Fibroblast of skin of left quadriceps (primary cell): ENCODE measurements around the gene MSL2.
"Not testable (repeated sequence)": the region's sequence is repeated elsewhere in the genome, so short reads cannot be mapped to it uniquely, and the experiment has no call there.

Experiments used
- DNase-seq, 2 experiments: peaks; one replicate each; pipeline ENCODE4 v3.0.0-alpha.2; 2013; ENCODE audit warnings: low read depth in 2 of 2

Gene MSL2, protein sequence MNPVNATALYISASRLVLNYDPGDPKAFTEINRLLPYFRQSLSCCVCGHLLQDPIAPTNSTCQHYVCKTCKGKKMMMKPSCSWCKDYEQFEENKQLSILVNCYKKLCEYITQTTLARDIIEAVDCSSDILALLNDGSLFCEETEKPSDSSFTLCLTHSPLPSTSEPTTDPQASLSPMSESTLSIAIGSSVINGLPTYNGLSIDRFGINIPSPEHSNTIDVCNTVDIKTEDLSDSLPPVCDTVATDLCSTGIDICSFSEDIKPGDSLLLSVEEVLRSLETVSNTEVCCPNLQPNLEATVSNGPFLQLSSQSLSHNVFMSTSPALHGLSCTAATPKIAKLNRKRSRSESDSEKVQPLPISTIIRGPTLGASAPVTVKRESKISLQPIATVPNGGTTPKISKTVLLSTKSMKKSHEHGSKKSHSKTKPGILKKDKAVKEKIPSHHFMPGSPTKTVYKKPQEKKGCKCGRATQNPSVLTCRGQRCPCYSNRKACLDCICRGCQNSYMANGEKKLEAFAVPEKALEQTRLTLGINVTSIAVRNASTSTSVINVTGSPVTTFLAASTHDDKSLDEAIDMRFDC

DNA sequence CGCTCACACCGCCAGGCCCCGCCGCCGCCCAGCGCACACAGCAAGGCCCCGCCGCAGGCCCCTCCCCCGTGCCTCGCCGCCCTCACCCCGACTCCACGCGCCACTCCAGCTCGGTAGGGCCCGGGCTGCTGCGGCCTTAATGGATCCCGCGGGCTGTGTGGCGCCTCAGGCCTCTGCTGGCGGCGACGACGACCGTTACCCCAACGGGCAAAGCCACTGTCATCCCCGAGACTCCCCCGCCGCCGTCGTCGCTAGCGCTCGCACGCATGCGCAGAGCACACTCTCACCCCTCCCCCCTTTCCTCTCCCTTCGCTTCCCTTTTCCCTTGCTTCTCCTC is at the start of gene MSL2:
TSS of gene MSL2 (minus strand) at position 272 of the 337 bp plus-strand sequence. CDS start 1,222 bp downstream, outside the sequence.
- DNase-seq = no peak

DNA sequence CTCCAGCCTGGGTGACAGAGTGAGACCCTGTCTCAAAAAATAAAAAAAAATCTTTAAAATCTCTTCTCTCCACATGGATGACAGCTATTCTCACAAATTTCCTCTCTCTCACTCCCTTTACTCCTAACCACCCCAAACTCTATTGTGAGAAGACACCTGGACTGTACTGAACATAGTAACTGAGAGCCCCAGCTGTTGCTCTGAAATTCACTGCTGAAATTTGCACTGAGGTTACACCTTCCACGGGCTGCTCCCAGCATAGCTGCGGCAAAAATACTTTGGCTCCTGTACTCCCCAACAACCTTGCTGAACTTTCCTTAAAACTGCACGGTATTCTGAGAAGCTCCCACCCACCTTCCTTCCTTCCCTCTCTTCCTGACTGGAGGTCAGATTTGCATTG is 49.6 kb upstream of the MSL2 start:
- no peak for DNase-seq

DNA sequence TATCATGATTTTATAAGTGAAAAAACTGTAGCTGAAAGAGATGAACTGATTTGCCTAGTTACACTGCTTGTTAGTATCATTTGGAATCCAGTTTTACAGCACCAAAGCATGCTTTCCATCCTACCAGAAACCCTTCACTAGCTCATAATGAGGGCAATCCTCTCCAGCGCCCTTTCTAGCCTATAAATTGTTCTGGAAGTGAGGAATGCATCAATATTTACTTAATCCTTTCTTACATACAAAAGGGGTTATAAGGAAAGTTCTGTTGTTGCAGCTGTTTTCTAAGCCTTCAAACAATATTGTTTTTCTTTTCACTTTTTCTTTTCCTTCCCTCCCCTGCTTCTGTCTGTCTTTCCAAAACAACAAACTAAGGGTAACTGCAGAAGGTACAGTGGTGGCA is 43.0 kb upstream of the MSL2 start:
- DNase-seq = no peak

DNA sequence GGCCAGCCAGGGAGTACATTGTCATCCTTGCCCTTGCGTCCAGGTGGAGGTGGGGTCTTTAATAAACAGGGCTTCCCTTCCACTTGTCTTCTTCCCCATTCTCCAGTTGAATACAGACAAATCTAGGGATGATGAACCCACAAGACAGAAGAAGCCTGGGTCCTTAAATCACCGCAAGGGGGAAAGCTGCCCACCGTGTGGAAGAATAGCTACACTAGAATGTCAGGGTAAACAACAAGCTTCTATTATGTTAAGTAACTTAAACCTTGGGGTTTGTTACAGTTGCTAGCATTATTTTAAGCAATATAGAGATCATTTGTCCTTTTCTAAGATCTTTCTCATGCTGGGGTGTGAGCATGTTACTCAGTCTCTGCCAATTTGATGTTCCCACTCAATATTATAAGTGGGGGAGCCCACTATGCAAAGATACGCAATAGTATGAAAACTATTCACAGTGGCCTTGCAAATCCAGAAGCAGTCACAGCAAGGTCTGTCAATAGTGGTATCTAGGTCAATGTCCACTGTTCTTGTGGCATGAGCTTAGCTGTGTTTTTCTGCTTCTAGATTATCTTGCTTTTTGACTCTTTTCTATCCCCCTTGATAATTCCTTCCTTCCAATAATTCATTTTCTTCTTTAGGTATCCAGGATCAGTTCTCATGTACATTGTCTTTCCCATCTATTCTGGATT is 42.0 kb upstream of the MSL2 start:
- DNase-seq = no peak

DNA sequence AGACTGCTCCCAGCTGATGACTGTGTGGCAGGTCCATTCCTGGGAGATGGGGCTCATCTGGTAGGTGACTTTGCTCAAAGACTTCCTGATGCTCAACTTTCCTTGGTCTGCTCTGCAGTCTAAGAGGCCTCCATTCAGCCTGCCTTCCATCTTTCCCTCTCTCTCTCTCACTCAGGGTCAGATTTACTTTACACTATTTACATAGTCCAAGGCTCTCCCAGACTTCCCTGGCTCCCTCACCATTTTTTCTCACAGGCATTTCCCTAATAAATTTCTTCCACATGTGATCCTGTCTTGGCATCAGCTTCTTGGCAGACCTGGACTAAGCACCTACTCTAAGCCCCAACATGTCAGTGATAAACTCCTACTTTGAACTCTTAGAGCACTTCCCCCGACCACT is 41.0 kb upstream of the MSL2 start:
- DNase-seq = no peak

DNA sequence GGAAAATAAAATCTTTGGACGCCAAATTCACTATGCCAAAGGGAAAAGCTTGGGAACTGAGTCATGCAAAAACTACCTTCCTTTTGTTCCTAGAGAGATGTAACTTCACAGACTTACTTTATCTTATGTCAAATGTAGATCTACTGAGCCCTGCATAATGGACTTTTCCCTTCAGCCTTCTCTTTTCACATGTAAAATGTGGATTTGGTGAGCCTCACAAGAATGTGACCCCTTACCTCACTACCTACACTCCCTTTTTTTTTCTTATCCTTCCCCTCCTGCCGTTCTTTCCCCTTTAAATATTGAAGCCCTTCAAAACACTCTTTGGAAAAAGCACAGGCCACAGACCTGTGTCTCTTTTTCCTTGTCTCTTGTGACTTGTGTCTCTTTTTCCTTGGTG is 40.0 kb upstream of the MSL2 start:
- no peak for DNase-seq

DNA sequence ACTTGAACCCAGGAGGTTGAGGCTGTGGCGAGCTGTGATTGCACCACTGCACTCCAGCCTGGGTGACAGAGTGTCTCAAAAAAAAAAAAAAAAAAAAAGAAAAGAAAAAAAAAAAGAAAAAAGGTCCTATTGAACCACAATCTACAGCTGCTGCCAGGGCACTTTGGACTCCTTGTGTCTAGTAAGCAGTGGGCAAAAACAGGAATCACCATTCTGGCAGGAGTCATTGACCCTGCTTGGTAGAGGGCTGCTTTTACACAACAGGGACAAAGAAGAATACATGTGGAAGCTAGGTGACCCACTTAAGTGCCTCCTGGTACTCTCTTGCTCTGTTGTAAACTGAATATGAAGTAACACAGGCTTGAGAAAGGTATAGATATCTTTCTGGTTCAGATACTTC is 39.4 kb upstream of the MSL2 start:
- no peak for DNase-seq

DNA sequence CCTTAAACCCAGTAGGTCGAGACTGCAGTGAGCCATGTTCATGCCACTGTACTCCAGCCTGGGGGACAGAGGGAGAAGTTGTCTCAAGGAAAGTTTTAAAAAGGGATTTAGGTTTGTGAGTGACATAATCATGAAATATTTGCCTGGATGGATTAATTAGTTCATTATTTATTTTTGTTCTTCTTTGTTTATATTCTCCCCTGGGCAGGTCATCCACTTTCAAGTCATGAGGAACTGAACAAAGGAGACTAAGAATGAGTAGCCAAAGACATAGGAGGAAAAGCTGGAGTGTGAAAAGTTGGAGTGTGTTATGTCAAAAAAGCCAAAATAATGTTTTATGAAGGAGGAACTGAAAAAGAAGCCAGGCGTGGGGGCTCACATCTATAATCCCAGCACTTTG is 36.3 kb upstream of the MSL2 start:
- no peak for DNase-seq

DNA sequence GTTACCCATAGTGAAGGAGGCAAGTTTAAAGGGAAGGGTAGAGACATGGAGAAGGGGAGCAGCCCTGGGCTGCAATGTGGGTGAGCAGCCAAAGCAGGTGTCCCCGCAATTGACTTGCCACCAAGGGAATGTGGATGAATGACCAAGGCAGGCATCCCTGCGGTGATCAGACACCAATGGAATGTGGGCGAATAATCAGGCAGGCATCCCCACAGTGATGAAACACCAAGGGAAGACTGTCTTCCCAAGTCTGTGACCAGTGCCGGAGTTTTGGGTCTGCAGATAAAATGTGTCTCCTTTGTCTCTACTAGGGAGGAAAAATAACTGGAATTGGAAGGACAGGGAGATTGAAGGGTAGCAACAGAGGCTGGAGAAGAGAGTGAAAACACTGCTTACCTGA is 26.6 kb upstream of the MSL2 start:
- not testable (repeated sequence) for DNase-seq

DNA sequence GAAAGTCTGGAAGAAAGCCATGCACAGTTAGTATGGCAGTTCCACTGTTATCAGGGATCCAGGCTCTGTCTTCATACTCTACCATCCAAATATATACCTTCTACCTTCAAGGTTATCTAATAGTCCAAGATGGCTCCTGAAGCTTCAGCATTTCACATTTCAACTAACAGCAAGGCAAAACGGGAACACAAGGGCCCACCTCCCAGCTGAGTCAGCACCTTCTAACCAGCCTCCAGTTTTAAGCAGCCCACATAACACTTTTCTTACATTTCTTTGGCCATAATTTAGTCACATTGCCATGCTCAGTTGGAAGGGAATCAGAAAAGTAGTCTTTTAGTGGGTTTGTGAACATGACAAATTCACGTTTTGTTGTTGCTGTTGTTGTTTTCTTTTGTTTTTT is 15.4 kb upstream of the MSL2 start:
- no peak for DNase-seq

DNA sequence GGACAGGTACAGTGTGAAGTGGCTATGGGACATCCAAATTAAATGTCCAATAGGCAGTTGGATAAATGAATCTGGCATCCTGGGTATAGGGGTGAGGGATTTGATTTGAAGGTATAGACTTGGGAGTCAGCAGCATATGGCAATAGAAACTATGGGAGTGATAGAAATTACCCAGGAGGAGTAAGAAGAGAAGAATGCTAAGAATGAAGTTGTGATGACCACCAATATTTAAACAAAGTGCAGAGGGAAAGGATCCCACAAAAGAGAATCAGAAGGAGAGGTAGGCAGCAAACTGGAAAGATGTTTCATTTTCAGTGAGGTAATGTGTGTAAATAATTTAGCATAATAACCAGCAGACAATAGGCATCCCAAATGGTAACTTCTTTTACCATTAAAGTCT is 13.8 kb upstream of the MSL2 start:
- peak; percentile 45 to 46 for DNase-seq

DNA sequence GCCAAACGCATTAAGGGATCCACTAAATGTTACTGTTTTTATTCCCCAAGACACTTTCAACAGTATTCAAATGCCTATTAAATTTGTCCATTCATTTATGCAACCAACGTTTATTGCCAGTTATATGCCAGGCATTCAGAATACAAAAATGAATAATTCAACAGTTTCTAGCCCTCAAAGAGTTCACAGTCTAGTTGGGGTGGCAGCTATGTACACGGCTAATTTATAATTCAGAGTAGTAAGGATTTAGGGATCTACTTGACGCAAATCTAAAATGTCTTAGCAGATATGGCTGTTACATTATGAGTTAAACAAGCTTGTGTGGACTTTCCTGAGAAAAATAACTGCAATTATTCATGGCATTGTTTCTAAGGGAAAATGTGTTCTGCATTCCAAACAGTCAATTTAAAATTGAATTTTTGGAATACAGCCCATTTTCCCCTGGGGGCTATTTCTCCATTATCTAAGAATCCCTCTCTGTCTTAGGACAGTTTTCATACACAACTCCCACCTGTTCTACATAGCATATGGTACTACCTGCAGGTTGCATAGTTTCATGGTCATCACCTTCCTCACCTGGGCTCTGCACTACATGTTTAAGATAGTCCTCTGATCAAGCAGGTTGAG is 11.5 kb upstream of the MSL2 start:
- no peak for DNase-seq

DNA sequence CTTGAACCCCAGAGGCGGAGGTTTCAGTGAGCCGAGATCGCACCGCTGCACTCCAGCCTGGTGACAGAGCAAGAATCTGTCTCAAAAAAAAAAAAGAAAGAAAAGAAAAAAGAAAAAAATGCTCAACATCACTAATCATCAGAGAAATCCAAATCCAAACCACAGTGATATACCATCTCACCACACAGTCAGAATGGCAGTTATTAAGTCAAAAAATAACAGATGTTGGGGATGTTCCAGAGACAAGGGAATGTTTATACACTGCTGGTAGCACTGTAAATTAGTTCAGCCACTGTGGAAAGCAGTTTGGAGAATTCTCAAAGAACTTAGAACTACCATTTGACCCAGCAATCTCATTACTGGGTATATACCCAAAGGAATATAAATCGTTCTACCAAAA is 3.1 kb upstream of the MSL2 start:
- peak; percentile 42 to 49 for DNase-seq

DNA sequence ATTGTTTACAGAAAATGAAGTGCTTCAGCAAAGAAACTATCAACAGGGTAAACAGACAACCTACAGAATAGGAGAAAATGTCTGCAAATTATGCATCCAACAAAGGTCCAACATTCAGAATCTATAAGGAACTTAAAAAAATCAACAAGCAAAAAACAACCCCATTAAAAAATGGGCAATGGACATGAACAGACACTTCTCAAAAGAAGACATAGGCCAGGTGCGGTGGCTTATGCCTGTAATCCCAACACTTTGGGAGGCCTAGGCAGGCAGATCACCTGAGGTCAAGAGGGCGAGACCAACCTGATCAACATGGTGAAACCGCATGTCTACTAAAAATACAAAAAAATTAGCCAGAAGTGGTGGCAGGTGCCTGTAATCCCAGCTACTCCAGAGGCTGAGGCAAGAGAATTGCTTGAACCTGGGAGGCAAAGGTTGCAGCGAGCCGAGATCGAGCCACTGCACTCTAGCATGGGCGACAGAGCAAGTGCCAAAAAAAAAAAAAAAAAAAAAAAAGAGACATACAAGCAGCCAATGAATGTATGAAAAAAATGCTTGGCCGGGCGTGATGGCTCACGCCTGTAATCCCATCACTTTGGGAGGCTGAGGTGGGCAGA is 2.4 kb upstream of the MSL2 start:
- not testable (repeated sequence) for DNase-seq

DNA sequence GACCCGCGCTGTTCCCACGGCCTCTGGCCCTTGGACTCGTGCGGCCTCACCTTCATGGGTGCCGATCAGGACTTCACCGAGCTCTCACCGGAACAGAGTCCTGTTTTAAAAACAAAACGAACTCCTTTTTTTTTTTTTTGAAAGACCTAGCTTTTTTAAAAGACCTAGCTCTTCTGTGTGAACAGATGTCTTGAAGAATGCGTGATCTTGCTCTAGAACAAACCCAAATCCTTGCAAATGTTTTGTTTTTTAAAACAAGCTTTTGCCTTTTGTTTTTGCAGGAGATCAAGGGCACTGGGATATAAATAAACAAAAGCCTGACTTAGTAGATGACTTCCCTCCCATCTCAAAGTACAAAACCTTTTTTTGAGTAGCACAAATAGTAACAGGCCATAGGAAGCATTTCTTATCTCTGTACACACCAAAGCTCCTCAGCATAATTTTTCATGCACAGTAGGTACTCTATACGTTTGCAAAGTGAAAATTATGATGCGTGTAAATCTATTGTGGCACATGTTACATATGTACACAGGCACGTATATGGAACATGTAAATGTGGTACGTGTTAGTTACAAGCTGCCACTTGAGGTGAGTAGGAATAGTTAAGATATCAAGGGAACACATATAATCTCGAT is 1.1 kb upstream of the MSL2 start:
- DNase-seq = no peak

DNA sequence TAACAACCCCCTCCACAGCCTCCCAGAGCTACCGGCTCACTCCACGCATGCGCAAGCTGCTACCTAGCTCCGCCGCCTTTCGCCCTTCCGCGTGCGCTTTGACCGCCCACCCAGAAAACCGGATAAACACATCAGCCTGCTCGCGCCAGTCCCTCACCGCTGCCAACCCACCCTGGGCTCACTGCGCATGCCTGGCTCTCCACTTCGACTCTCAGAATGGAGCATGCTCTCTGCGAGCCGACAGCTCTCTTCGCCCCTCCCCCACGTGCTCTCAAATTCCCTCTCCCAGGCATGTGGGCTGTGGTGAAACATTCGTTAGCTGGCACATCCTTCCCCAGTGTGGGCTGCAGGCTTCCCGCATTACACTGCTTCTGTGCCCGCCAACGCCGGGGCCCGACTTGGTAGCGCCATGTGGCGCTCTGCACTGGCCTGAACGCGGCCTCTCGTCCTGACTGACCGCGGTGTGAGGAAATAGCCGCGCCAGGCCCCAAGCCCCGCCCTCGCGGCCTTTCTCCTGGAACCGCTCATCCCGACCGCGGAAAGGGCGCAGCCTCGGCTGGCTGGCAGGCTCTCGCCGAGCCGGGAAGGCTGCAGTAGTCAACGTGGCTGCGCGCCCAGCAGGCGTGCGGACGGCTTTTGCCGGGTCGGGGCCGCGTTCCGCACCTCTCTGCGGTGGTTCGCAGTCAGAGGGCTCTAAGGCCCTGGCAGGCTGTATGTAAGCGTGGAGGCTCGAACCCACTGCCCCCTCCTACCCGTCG is 445 bp upstream of the MSL2 start:
- DNase-seq = peak; percentile 100

DNA sequence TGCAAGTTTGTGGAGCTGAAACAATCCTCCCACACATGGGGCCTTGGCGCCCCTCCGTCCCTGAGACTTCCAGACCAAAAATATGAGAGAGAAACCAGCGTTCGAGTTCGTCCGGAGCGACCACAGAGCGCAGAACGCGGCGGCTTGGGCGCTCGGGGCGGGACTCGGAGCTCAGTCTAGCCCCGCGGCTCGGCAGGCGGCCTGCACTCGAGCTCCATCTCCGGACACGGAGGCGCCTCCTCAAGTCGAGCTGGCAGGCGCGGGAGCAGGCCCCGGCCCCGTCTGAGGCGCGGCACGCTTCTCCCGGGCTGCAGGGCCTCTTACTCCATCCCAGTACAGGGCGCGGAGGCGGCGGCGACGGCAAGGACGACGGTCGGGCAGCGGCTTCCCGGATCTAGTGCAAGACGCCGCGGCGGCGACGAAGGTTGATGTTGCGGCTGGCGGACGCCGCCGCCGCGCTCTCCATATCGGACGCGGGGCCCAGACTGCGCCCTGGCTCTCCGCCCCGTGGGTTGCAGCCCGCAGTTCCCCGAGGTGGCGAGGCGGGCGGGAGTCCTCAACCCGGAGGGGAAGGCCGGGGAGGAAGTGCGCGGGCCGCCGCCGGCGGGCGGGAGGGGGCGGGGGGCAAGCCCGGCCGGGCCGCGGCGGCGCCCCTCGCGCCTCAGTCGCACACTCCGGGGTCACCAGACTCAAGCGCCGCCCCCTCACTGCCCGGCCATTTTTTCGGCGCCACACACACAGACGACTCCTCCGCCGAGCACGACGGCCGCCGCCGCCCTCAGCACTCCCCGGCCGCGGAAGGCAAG is 674 bp downstream of the MSL2 start:
- DNase-seq = peak; percentile 44 to 45

DNA sequence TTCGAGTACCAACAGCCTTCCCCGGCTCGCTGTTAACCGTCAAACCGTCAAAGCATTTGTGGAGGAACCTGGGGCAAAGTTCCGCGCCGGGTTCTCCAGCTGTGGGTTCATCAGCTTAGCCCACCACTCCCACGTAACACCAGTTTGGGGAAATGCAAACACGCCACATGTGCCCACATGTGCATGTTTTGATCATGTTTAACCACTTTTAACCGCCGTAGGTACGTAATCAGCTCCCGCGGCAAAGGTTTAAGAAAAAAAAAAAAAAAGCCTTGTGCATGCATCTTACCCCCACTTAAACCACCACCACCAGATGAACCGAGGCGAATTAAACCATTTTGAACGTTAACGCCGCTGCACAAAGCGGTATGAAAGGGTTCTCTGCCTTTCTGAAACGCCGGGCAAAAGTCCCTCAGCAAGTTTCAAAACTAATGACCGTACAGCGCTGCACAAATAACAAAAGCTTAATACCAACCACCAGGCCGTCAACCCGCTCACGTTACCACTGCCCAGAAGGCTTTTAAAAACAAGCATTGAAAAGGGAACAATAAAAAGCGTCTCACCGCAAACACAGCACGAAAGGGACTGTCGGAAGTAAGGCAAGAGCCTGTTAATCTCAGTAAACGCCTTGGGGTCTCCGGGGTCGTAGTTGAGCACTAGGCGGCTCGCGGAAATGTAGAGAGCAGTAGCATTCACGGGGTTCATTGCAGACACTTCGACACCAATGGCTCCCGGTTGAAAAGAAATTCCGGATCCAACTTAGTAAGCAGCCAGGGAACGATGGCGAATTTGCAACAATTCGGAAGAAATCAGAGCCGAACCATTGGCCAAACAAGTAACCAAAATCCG is 1.5 kb downstream of the MSL2 start:
- DNase-seq = no peak
